B cell (primary cell): ENCODE data around the gene CD81. TPM values are rescaled to one million over a fixed set of nuclear protein-coding genes. Genes with fewer than 3 reads are reported as not detected.

Experiments
- ATAC-seq: fragments of 200-7000 bp; cut with Tn5 transposase; one replicate; pipeline ENCODE4 v1.10.0; 2021; ENCODE audit warnings: low read depth, mild to moderate bottlenecking, moderate number of reproducible peaks, moderate library complexity
- CTCF ChIA-PET: fragments of 350-600 bp; sonication (Branson Sonifier 250); formaldehyde crosslinking; loops from one replicate; lab custom pipeline; 2021; ENCODE audit warnings: antibody characterized with exemption, inconsistent platforms; lab: Charles Lee
- POLR2A ChIA-PET: fragments of 350-600 bp; sonication (Branson Sonifier 250); formaldehyde crosslinking; loops from one replicate; lab custom pipeline; 2021; ENCODE audit warnings: antibody characterized with exemption; lab: Charles Lee
- DNase-seq: peaks from one replicate; pipeline ENCODE4 v3.0.0; 2013
- H2AFZ ChIP-seq: 2 replicates; pipeline ENCODE4 v1.6.1; 2012; ENCODE audit warnings: mild to moderate bottlenecking, low read depth, low read length; ENCODE audit not compliant: insufficient read depth, poor library complexity, severe bottlenecking
- H3K27ac ChIP-seq, 2 donors: 1 replicate in 1 of 2; 2 replicates in 1 of 2; pipeline ENCODE4 v1.5.1; 2012 to 2013; ENCODE audit warnings: low read length in 2 of 2, mild to moderate bottlenecking in 2 of 2, moderate library complexity in 1 of 2
- H3K27me3 ChIP-seq, 4 experiments: fragments of 200-600 bp in 1 of 4; sonication (generic) in 1 of 4; replicated peaks in 1 of 4; 1 replicate in 2 of 4; 2 replicates in 2 of 4; pipeline versions ENCODE4 v1.6.1 to v1.7.0; 2013 to 2016; ENCODE audit warnings: low read length in 3 of 4, mild to moderate bottlenecking in 2 of 4, mixed read lengths in 1 of 4, moderate library complexity in 1 of 4; ENCODE audit not compliant: insufficient read depth in 4 of 4, control insufficient read depth in 3 of 4; ENCODE audit errors: control extremely low read depth in 1 of 4
- H3K36me3 ChIP-seq, 2 experiments: replicated peaks in 1 of 2; 1 replicate in 1 of 2; 2 replicates in 1 of 2; pipeline versions ENCODE4 v1.6.1 to v1.7.1; 2013; ENCODE audit warnings: low read length in 1 of 2; ENCODE audit not compliant: insufficient read depth in 2 of 2, control insufficient read depth in 1 of 2; ENCODE audit errors: control extremely low read depth in 1 of 2, extremely low read depth in 1 of 2
- H3K4me1 ChIP-seq, 2 donors: fragments of 200-600 bp in 1 of 2; sonication (generic) in 1 of 2; 1 replicate in 1 of 2; 2 replicates in 1 of 2; pipeline versions ENCODE4 v1.5.1 to v1.6.1; 2013 to 2017; ENCODE audit warnings: low read length in 2 of 2; ENCODE audit not compliant: control insufficient read depth in 2 of 2, insufficient read depth in 2 of 2
- H3K4me2 ChIP-seq: replicated peaks from 2 replicates; pipeline ENCODE3; 2012; ENCODE audit warnings: mild to moderate bottlenecking, low read depth, low read length; ENCODE audit not compliant: poor library complexity, severe bottlenecking
- H3K4me3 ChIP-seq, 5 experiments: fragments of 200-600 bp in 1 of 5; sonication (generic) in 1 of 5; 1 replicate in 3 of 5; 2 replicates in 2 of 5; pipeline versions ENCODE4 v1.5.1 to v1.7.0; 2011 to 2016; ENCODE audit warnings: low read length in 4 of 5, mild to moderate bottlenecking in 4 of 5, low read depth in 2 of 5, control low read depth in 1 of 5, moderate library complexity in 1 of 5; ENCODE audit not compliant: insufficient read depth in 1 of 5; ENCODE audit errors: control extremely low read depth in 1 of 5, extremely low read depth in 1 of 5
- H3K79me2 ChIP-seq: fragments of 200-600 bp; sonication (generic); one replicate; pipeline ENCODE4 v1.6.0; 2016; ENCODE audit warnings: low read length; ENCODE audit not compliant: control insufficient read depth, insufficient read depth
- H3K9ac ChIP-seq: fragments of 200-600 bp; sonication (generic); 2 replicates; pipeline ENCODE4 v1.6.1; 2017; ENCODE audit warnings: mild to moderate bottlenecking, low read length, moderate library complexity
- H3K9me3 ChIP-seq, 3 donors: one replicate each; pipeline versions ENCODE4 v1.6.1 to v1.7.1; 2013; ENCODE audit warnings: low read length in 2 of 3; ENCODE audit not compliant: control insufficient read depth in 2 of 3, insufficient read depth in 1 of 3; ENCODE audit errors: control extremely low read depth in 1 of 3
- H4K20me1 ChIP-seq: 2 replicates; pipeline ENCODE4 v1.6.0; 2012; ENCODE audit warnings: mild to moderate bottlenecking, low read length; ENCODE audit not compliant: insufficient read depth, control insufficient read depth, poor library complexity, severe bottlenecking
- H3K27ac Mint-ChIP-seq: one replicate; pipeline ENCODE4 v1.8.0; 2021; ENCODE audit warnings: mixed read lengths
- H3K27me3 Mint-ChIP-seq: one replicate; pipeline ENCODE4 v1.8.0; 2021; ENCODE audit warnings: mixed read lengths
- H3K4me1 Mint-ChIP-seq: one replicate; pipeline ENCODE4 v1.8.0; 2021; ENCODE audit warnings: mixed read lengths
- H3K4me3 Mint-ChIP-seq: one replicate; pipeline ENCODE4 v1.8.0; 2021; ENCODE audit warnings: mixed read lengths
- H3K9me3 Mint-ChIP-seq: one replicate; pipeline ENCODE4 v1.8.0; 2022; ENCODE audit warnings: mixed read lengths; ENCODE audit not compliant: insufficient read depth
- EZH2 ChIP-seq: IDR thresholded peaks from 2 replicates; pipeline ENCODE4 v1.6.1; 2012; ENCODE audit warnings: borderline replicate concordance, low read depth, mild to moderate bottlenecking, moderate library complexity, low read length; ENCODE audit not compliant: insufficient read depth, poor library complexity, severe bottlenecking
- WGBS: methylation state at CpG from one replicate; pipeline ENCODE4 v1.1.5; 2013; ENCODE audit warnings: missing lambda C conversion rate; ENCODE audit not compliant: insufficient coverage; 5-methylcytosine and 5-hydroxymethylcytosine counted together
- intact Hi-C: fragments of 100-400 bp; cut with micrococcal nuclease; formaldehyde crosslinking; loops from one replicate; pipeline ENCODE4 v1.10.0; 2022
- polyA plus RNA-seq: library from polyadenylated mRNA; depleted of rRNA; stranded (reverse); fragments of >200 nt; gene quantifications from 2 replicates; pipeline ENCODE4 v1.2.3, GENCODE V29; 2012
- total RNA-seq, 2 donors: library from RNA; stranded (reverse); fragments of 120-200 nt in 1 of 2; gene quantifications; 1 replicate in 1 of 2; 2 replicates in 1 of 2; pipeline versions ENCODE4 v1.2.3 to v1.2.4, GENCODE V29; 2013 to 2022
- TF ChIP-seq, protein P1 (sequence below): fragments of 200-600 bp; IDR thresholded peaks from one replicate; pipeline ENCODE4 v1.8.0; 2022; ENCODE audit warnings: antibody characterized with exemption, mild to moderate bottlenecking

CD81 gene
- total and polyA plus RNA-seq, 2 donors (not counting 1 experiment from before 2014, with no cell fraction given) = 253 to 361 TPM

GRCh38 chr11:2343502-2343901, 33.6 kb upstream of the CD81 start:
- 82% methylated on average over 4 of the region's 4 CpGs for WGBS
- ChIA-PET CTCF (interaction anchor here (1.4 kb wide), 1 partner anchor 19 kb away, joined by 4 read pairs; no protein-coding TSS in a partner anchor), POLR2A (no interaction called here)
- Mint-ChIP-seq H3K4me3 (no peak overlapping the region), H3K9me3 (peaks cover 4% of the 10 kb centered on the region), H3K27ac (no peak overlapping the region), H3K4me1 (peaks cover 4% of the 10 kb centered on the region), H3K27me3 (no peaks in the 10 kb centered on the region)
- H3K4me3 ChIP-seq = no peak overlapping the region
- no peaks in the 10 kb centered on the region for H3K36me3 ChIP-seq
- intact Hi-C loops = no loop called here
- H3K4me1 ChIP-seq = no peaks in the 10 kb centered on the region
- no peak for DNase-seq
- no peak for ATAC-seq
- no peak overlapping the region for H3K27ac ChIP-seq
- no peak overlapping the region for H3K9ac ChIP-seq
- no peak overlapping the region for H3K4me2 ChIP-seq
- H2AFZ ChIP-seq = no peak overlapping the region
- H3K27me3 ChIP-seq = no peaks in the 10 kb centered on the region
- no peaks in the 10 kb centered on the region for H4K20me1 ChIP-seq
- peaks cover 0 to 25% (median 7%) of the 10 kb centered on the region in 3 donors for H3K9me3 ChIP-seq
- TF ChIP-seq, protein P1, sequence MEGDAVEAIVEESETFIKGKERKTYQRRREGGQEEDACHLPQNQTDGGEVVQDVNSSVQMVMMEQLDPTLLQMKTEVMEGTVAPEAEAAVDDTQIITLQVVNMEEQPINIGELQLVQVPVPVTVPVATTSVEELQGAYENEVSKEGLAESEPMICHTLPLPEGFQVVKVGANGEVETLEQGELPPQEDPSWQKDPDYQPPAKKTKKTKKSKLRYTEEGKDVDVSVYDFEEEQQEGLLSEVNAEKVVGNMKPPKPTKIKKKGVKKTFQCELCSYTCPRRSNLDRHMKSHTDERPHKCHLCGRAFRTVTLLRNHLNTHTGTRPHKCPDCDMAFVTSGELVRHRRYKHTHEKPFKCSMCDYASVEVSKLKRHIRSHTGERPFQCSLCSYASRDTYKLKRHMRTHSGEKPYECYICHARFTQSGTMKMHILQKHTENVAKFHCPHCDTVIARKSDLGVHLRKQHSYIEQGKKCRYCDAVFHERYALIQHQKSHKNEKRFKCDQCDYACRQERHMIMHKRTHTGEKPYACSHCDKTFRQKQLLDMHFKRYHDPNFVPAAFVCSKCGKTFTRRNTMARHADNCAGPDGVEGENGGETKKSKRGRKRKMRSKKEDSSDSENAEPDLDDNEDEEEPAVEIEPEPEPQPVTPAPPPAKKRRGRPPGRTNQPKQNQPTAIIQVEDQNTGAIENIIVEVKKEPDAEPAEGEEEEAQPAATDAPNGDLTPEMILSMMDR = no peak
- no peak for TF ChIP-seq EZH2
- H3K79me2 ChIP-seq = no peaks in the 10 kb centered on the region

DNA sequence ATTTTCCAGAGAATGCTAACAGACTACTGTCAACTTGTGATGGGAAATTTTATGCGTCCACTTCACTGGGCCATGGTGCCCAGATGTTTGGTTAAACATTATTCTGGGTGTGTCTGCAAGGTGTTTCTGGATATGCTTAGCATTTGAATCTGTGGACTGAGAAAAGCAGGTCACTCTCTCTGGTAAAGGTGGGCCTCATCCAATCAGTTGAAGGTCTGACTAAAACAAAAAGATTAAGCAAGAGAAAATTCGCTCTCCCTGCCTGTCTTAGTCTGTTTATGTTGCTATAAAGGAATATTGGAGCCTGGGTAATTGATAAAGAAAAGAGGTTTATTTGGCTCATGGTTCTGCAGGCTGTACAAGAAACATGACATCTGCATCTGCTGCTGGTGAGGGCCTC, 32.1 kb upstream of the CD81 start:
- POLR2A ChIA-PET = no interaction called here

More for the DNA sequence above, 32.1 kb upstream of the CD81 start:
- TF ChIP-seq, protein P1 = no peak
- no peak for TF ChIP-seq EZH2
- H3K27ac Mint-ChIP-seq = no peak overlapping the region
- intact Hi-C loops = no loop called here
- Histone ChIP-seq H4K20me1 (no peaks in the 10 kb centered on the region), H3K9me3 (peaks cover 0 to 33% (median 17%) of the 10 kb centered on the region in 3 donors), H3K79me2 (no peaks in the 10 kb centered on the region), H3K4me2 (no peak overlapping the region), H2AFZ (no peak overlapping the region), H3K4me3 (no peak overlapping the region), H3K36me3 (no peaks in the 10 kb centered on the region), H3K4me1 (no peaks in the 10 kb centered on the region), H3K9ac (no peak overlapping the region), H3K27me3 (no peaks in the 10 kb centered on the region), H3K27ac (no peak overlapping the region)
- DNase-seq (no peak), ATAC-seq (no peak)
- CTCF ChIA-PET = interaction anchor here (0.8 kb wide), 1 partner anchor 76 kb away, joined by 3 read pairs; no protein-coding TSS in a partner anchor
- peaks cover 9% of the 10 kb centered on the region for H3K9me3 Mint-ChIP-seq
- no peak overlapping the region for H3K4me3 Mint-ChIP-seq
- WGBS = 85% methylated on average over 2 of the region's 2 CpGs
- no peaks in the 10 kb centered on the region for H3K4me1 Mint-ChIP-seq
- H3K27me3 Mint-ChIP-seq = no peaks in the 10 kb centered on the region
